ENCODE data around the gene TMEM53.

DNA sequence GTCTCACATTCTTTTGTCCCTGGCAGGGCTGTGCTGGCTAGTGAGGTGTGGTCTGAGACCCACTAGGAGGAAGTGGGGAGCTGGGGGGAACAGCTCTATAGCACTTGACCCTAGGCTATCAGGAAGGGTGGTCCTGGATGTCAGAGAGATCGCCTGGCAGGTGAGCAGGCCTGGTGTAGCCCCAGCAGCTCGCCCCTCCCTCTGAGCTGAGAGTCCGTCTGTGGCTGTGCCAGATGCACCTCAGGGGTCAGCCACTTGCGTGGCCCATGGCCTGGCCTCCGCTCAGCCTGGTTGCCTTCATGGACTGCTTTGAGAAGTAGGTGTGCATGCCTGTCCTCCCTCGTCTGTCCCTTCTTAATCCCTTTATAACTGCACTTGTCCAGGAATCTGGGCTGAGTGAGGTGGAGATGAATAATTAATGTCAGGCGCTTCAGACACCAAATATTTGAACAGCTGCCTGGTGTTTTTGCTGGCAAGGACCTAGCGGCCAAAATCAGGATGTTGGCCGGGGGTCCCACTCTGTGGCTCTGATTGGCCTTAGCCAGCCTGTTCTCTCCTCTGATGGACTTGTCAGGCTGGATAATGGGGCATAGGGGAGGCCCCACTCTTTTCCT lies 30.5 kb downstream of the TMEM53 start:
- TF ChIP-seq, protein P1, sequence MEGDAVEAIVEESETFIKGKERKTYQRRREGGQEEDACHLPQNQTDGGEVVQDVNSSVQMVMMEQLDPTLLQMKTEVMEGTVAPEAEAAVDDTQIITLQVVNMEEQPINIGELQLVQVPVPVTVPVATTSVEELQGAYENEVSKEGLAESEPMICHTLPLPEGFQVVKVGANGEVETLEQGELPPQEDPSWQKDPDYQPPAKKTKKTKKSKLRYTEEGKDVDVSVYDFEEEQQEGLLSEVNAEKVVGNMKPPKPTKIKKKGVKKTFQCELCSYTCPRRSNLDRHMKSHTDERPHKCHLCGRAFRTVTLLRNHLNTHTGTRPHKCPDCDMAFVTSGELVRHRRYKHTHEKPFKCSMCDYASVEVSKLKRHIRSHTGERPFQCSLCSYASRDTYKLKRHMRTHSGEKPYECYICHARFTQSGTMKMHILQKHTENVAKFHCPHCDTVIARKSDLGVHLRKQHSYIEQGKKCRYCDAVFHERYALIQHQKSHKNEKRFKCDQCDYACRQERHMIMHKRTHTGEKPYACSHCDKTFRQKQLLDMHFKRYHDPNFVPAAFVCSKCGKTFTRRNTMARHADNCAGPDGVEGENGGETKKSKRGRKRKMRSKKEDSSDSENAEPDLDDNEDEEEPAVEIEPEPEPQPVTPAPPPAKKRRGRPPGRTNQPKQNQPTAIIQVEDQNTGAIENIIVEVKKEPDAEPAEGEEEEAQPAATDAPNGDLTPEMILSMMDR (IDR thresholded peaks at IDR 0.05) = no peak
- no peak for TF ChIP-seq POLR2A (IDR thresholded peaks at IDR 0.05)
